Measurements from ENCODE around the gene NKD1.

NKD1 gene

DNA sequence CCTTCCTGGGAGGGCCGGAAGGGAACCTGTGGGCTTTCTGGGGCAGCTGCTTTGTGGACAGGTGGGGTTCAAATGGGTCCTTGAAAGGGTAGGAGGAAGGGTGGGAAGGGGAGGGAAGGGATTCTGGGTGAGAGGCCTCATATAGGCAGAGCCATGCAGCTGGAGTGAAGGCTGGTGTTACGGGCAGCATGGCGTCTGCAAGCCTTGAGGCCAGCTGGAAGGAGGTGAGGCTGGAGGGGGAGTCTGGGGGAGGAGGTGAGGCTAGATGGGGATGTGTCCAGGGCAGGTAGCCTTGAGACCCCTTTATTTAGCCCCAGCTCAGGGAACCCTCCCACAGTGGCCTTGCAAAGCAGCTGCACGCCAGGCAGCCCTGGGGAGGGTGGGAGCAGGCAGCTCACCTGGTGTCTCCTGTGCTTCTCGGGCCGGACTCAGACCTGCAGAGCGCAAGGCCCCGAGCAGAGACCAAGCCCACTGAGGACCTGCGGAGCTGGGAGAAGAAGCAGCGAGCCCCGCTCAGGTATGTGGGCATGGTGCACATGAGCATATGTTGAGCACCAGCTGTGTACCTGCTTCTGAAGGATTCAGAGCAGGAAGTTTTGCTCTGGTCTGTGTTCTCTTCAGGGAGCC lies 82.3 kb downstream of the NKD1 start:
- no peaks in the 10 kb centered on the region for H3K27me3 ChIP-seq (replicated peaks)
- TF ChIP-seq, protein P1, sequence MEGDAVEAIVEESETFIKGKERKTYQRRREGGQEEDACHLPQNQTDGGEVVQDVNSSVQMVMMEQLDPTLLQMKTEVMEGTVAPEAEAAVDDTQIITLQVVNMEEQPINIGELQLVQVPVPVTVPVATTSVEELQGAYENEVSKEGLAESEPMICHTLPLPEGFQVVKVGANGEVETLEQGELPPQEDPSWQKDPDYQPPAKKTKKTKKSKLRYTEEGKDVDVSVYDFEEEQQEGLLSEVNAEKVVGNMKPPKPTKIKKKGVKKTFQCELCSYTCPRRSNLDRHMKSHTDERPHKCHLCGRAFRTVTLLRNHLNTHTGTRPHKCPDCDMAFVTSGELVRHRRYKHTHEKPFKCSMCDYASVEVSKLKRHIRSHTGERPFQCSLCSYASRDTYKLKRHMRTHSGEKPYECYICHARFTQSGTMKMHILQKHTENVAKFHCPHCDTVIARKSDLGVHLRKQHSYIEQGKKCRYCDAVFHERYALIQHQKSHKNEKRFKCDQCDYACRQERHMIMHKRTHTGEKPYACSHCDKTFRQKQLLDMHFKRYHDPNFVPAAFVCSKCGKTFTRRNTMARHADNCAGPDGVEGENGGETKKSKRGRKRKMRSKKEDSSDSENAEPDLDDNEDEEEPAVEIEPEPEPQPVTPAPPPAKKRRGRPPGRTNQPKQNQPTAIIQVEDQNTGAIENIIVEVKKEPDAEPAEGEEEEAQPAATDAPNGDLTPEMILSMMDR (IDR thresholded peaks at IDR 0.05; ENCODE audit: low read depth, low read length, missing control alignments), result no peak

GRCh38 chr16:50631249-50631984 lies 83.2 kb downstream of the NKD1 start:
- TF ChIP-seq, protein P1 (IDR thresholded peaks at IDR 0.05; ENCODE audit: low read depth, low read length, missing control alignments), result no peak
- no peaks in the 10 kb centered on the region for H3K36me3 ChIP-seq (replicated peaks)
- in situ Hi-C loops (cut with HindIII; ENCODE audit: low pct_ligation_motif_present, low sequenced_read_pairs), result no loop called here
- H3K27me3 ChIP-seq (replicated peaks), result no peaks in the 10 kb centered on the region
- H3K4me3 ChIP-seq (ENCODE audit: low read depth, low read length), result no peak overlapping the region
- H3K27ac ChIP-seq, result no peak overlapping the region
- DNase-seq, result no peak

More for the DNA sequence above, 82.3 kb downstream of the NKD1 start:
- H3K36me3 ChIP-seq (replicated peaks), result no peaks in the 10 kb centered on the region
- no peak overlapping the region for H3K4me3 ChIP-seq (ENCODE audit: low read depth, low read length)
- H3K27ac ChIP-seq, result no peak overlapping the region
- in situ Hi-C loops (cut with HindIII; ENCODE audit: low pct_ligation_motif_present, low sequenced_read_pairs), result no loop called here
- DNase-seq, result no peak

GRCh38 chr16:50631985-50632576 lies 83.9 kb downstream of the NKD1 start:
- no peak overlapping the region for H3K27ac ChIP-seq
- in situ Hi-C loops (cut with HindIII; ENCODE audit: low pct_ligation_motif_present, low sequenced_read_pairs), result no loop called here
- H3K27me3 ChIP-seq (replicated peaks), result no peaks in the 10 kb centered on the region
- DNase-seq, result no peak
- TF ChIP-seq, protein P1 (IDR thresholded peaks at IDR 0.05; ENCODE audit: low read depth, low read length, missing control alignments), result no peak
- H3K36me3 ChIP-seq (replicated peaks), result no peaks in the 10 kb centered on the region
- H3K4me3 ChIP-seq (ENCODE audit: low read depth, low read length), result no peak overlapping the region

GRCh38 chr16:50632927-50633800 lies 85.0 kb downstream of the NKD1 start:
- Histone ChIP-seq H3K4me3 (ENCODE audit: low read depth, low read length) (no peak overlapping the region), H3K36me3 (replicated peaks) (no peaks in the 10 kb centered on the region), H3K27ac (no peak overlapping the region), H3K27me3 (replicated peaks) (no peaks in the 10 kb centered on the region)
- in situ Hi-C loops (cut with HindIII; ENCODE audit: low pct_ligation_motif_present, low sequenced_read_pairs), result no loop called here
- TF ChIP-seq, protein P1 (IDR thresholded peaks at IDR 0.05; ENCODE audit: low read depth, low read length, missing control alignments), result no peak
- DNase-seq, result no peak

- no peaks in the 10 kb centered on the region for H3K36me3 ChIP-seq (replicated peaks)
- TF ChIP-seq, protein P1 (IDR thresholded peaks at IDR 0.05; ENCODE audit: low read depth, low read length, missing control alignments), result no peak
- no peak overlapping the region for H3K27ac ChIP-seq
- in situ Hi-C loops (cut with HindIII; ENCODE audit: low pct_ligation_motif_present, low sequenced_read_pairs), result no loop called here
- no peak for DNase-seq
- H3K4me3 ChIP-seq (ENCODE audit: low read depth, low read length), result no peak overlapping the region
- no peaks in the 10 kb centered on the region for H3K27me3 ChIP-seq (replicated peaks)
Observed at GRCh38 chr16:50634090-50634489, 85.9 kb downstream of the NKD1 start.
